Spleen (tissue), 7 donors: Measurements from ENCODE around the gene CDKN2A.

ENCODE experiments used
- CTCF ChIP-seq, 11 experiments: fragments of 200-600 bp in 7 of 11; fragments of 450-650 bp in 4 of 11; sonication (generic) in 4 of 11; IDR thresholded peaks in 8 of 11; conservative IDR thresholded peaks in 3 of 11; 1 replicate in 7 of 11; 2 replicates in 4 of 11; pipeline versions ENCODE4 v1.4.0 to v1.8.0; 2016 to 2021; ENCODE audit warnings: antibody characterized with exemption in 11 of 11, inconsistent platforms in 4 of 11, mild to moderate bottlenecking in 1 of 11
- POLR2A ChIP-seq, 3 donors: fragments of 450-650 bp; IDR thresholded peaks; one replicate each; pipeline ENCODE4 v1.5.1; 2017; ENCODE audit warnings: antibody characterized with exemption in 3 of 3, mild to moderate bottlenecking in 1 of 3
- POLR2AphosphoS5 ChIP-seq, 3 donors: sonication (generic); formaldehyde crosslinking; IDR thresholded peaks; one replicate each; pipeline ENCODE4 v1.5.1; 2017; ENCODE audit warnings: antibody characterized with exemption in 3 of 3
- donor health status: DM: no; HTN: no; CAD: no; lungs with moderate emphysema.
- donor health status: DM: no; HTN: no; CAD: no.
- donor health status: DM: no; HTN: no; CAD: no.

GRCh38 chr9:21982391-21982790, 11.8 kb downstream of the CDKN2A start:
- no peak for TF ChIP-seq CTCF (IDR thresholded peaks at IDR 0.05 in 8 of 11, conservative IDR thresholded peaks at IDR 0.05 in 3 of 11)
- no peak for TF ChIP-seq POLR2A (IDR thresholded peaks at IDR 0.05)
- TF ChIP-seq POLR2AphosphoS5 (IDR thresholded peaks at IDR 0.05) = no peak
